Activated T-cell treated with anti-CD3 and anti-CD28 coated beads for 48 hours (primary cell): ENCODE results near the gene SLCO2A1.

Experiments
- DNase-seq: peaks from one replicate; pipeline ENCODE4 v3.0.0-alpha.2; 2020; ENCODE audit warnings: low read depth

Gene SLCO2A1

DNA sequence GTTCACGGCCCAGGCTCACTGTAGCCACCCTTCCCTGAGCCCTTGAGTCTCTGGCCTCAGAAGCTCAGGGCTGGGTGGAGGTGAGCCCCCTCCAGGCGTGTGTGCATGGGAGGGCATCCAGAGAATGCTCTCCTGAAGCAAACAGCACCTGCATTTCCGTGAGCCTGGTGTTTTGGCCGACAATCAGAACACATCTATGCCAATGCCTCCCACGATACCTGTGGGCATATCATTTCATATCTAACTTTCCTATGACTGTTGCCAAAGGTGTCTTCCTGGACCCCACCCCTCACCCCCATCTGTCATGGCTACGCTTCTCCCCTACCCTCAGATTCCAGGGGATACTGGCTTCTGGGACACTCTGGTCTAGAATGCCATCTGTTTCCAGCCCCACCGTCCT is 80.7 kb downstream of the SLCO2A1 start:
- DNase-seq: no peak

- DNase-seq: no peak
Observed at GRCh38 chr3:133948131-133948810, 81.5 kb downstream of the SLCO2A1 start.

GRCh38 chr3:133945381-133946095 is 84.2 kb downstream of the SLCO2A1 start:
- DNase-seq: no peak

DNA sequence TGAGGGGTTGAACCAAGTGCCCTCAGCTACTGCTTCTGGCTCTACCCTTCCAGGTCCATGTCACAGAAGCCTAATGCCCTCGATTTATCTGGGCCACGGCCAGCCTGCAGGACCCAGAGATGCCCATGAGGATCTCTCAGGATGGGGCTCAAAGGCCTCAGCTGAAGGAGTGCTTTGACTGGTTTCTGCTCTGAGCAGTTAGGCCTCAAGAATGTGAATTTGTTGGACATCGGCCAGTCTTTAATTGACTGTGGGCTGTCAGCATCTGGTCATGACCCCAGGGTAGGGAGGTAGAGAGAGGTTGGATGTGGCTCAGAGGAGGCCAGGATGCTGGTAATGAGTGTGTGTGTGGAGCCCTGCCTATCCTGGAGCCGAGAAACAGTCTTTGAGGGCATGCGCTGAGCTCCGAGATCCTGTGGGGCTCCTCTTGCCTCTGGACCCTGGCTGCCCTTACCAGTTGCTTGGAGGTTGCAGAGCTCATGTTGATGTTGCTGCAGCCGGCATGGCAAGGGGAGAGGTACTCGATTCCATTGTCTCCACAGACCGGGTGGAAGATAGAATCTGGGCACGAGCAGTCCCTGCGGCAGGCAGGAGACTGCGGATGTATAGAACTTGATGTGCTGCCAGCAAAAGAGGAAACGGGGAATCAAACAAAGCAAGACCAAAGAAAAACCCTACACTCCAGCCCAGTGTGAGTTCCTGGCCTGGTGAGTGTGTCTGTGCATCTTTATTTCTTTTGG is 84.9 kb downstream of the SLCO2A1 start:
- no peak for DNase-seq

GRCh38 chr3:133944181-133944580 is 85.5 kb downstream of the SLCO2A1 start:
- no peak for DNase-seq

DNA sequence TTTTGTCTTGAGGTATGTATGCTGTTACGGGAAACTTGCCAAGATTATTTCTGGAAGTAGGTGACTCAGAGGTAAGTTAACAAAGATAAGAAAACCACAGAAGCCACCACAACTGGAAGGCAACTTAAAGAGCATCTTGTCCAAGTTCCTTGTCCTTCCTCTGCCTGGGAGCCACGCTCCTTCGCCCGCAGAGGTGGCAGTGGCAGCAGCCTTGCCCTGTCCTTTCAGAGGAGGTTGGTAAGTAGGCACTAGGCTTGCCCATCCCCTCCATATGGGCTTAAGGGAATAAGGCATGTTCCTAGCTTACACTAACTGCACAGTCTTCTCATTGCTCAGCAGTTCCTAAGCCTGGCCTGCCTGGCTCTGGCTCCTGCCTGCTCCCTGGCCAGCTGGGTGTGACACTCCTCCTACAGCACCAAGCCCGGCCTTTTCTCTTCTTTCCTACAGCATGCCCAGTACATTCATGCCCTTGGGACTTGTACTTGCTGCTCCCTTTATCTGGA is 86.0 kb downstream of the SLCO2A1 start:
- DNase-seq: no peak

DNA sequence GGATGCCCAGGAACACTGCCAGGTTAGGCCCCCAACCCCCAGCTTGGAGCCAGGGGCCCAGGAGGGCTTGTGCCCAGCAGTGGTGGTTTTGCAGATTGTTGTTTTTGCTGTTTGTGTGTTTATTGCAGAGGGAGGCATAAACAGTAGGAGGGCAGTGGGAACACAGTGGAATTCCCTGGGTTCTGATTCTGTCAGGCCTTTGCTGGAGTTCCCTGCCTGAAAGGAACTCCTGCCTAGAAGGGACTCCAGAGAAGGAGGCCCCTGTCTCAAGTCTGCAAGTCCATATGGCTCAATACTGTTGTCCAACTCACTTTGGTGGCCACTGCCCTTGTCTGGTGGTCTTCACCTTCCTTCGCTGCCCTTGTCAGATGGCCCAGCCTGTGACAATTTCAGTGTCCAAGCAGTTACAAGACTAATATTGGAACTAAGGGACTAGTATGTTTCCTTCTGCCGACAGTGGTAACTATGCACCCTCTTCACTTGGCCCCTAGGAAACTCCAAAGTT is 86.6 kb downstream of the SLCO2A1 start:
- no peak for DNase-seq

- DNase-seq: no peak
Observed at GRCh38 chr3:133941415-133941821, 88.3 kb downstream of the SLCO2A1 start.

DNA sequence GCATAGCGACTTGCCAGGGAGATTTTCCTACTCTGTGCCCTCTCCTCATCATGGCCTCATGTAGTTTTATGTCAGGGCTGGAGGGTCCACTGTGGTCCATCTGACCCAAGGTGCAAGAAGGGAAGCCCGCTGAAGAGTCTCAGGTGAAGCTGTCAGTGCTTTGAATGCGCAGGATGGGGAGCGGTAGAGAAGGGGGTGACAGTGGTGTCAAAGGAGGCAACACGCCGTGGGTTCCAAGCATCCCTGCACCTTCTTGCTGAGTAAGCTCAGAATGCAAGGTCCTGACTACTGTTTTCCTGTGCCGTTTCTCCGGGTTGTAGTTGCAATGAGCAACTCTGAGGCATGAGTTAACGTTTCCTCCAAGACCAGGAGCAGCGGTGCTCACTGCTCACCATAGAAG is 89.2 kb downstream of the SLCO2A1 start:
- DNase-seq: no peak

- DNase-seq: no peak
Observed at GRCh38 chr3:133939463-133939835, 90.3 kb downstream of the SLCO2A1 start.

DNA sequence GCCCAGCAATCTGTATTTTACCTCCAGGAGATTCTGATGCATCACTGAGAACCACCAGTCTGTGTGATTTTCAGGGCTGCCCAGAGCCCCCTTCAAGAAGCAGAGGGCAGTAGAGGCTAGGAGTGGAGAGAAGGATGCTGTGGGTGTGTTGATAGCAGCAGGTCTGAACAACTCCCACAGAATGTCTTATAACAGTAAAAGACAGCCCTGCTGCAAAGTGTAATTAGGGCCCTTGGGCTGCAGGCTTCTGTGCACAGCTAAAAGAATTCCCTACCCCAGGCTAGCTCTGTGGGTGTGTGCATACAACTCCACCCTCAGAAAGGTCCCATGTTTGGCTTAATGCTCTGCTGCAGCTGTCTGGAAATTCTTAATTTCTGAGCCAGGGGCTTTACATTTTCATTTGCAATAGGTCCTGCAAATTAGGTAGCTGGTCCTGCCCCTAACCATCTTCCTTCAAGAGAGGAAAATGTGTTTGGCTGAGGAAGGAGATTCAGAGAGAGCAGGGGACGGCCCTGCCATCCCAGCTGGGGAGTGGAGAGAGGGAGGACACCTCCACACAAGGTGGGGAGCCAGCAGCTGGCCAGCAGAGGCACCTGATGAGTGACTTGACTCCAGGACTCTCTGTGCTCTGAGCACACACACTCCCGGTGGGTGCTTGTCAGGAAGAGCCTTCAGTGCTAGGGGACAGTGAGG is 90.8 kb downstream of the SLCO2A1 start:
- DNase-seq: no peak

GRCh38 chr3:133937756-133938601 is 91.7 kb downstream of the SLCO2A1 start:
- DNase-seq: no peak

DNA sequence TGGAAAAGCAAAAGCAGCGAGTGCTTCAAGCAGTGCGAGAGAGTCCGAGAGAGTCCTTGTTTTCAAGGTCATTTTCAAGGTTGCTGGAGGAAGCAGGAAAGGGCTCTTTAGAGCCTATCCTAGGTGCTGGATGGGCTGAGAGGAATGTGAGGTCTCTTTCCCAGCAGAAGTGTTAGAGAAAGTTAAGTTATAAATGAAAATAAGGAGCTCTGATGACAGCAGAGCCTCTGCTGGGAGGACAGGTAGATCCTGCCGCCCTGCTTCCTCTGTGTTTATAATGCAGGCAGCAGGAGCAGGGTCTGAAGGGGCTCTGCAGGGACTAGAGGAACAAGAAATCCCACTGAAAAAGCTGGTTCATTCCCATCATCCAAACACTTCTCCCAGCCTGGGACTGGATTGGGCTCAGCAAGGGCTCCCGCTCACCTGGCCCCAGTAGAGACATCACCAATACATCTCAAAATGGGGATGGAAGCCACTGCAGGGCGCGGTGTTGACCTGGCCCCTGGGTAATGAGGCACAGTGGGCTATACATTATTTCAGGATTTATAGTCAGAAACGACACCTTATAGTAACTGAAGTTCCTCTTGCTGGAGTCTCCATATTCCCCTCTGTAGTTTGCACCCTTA is 92.6 kb downstream of the SLCO2A1 start:
- no peak for DNase-seq

DNA sequence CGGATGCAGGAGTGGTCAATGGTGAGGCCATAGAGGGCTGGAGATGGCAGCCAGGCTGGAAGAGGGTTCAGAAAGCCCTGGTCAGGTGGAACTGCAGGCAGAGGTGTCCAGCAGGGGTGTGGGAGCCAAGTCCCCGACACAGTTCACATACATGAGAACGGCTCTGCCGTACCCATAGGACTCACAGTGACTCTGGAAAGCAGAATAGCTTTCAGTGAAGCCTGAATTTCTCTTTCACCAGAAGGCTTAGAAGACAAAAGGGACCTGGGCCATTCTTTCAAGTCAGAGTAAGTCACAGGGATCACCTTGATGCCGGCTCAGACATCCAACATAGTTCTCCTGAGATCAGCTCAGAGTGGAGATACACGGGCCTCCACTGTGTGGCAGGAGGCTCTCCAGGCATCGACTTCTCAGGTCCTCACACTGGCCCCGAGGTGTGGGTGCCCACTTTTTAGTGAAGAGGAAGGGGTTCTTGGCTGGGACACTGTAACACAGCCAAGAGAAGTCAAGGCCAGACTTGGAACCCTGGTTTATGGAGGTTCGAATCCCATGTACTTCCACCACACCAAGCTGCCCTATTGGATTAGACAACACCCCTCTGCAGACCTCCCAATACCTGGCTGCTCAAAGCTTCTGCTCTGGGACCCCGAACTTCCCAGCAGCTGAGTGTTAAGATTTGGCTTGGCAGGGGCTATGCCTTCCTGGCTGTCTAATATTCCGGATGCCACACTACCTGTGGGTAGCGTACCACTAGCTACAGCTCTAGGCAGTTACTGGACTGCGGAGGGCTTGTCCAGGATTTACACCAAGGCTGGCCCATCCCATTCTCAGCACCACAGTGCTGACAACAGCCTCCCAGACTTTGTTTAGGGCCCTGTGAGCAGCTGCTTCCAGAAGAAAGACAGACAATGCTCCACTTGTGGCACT is 93.6 kb downstream of the SLCO2A1 start:
- DNase-seq: no peak

DNA sequence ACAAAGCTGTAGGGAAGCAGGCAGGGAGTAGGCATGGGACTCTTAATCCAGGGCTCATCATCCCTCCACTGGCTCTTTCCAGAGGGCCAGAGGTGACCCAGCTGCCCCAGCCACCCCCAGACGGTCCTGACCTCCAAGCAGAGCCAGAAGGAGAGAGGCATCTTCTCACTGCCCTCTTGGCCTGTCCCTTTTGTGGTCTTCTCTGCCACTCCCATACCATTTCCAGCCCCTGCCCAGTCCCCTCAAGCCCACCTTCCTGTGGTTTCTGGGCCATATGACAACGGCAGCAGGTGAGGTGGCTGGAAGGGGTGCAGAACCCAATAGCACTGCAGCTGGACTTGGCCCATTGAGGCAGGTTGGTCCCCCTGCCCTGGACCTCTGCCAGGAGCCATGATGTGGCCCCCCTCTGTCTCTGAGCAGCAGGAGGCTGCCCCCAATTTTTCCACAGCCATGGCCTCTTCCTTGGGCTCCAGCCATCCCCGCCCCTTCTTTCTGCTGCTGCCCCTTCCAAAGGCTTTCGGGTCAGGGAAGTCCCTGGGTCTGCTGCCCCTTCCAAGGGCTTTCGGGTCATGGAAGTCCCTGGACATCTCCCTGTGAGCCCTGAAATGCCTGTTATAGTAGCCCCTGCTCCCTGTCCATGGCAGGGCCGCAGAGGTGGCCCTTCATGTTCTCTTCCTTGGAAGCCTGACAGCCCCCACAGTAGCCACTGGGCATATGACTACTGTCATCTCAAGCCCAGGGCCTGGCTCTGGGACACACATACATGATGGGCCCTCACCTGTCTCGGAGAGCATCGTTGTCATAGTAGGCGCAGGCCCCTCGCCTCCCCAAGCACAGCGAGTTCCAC is 94.5 kb downstream of the SLCO2A1 start:
- DNase-seq: no peak

GRCh38 chr3:133934073-133934970 is 95.4 kb downstream of the SLCO2A1 start:
- no peak for DNase-seq
